BJ (cell line): ENCODE measurements around the gene SGTB. TPM values are rescaled to one million over a fixed set of nuclear protein-coding genes. Genes with fewer than 3 reads are reported as not detected.

ENCODE experiments used
- CTCF ChIA-PET: fragments of 350-600 bp; formaldehyde crosslinking; extraction: SDS; loops from one replicate; lab custom pipeline; 2021; ENCODE audit warnings: antibody characterized with exemption, inconsistent platforms; lab: Yijun Ruan, JAX
- POLR2A ChIA-PET: fragments of 300-600 bp; sonication (Branson Sonifier 250); formaldehyde crosslinking; extraction: SDS; loops from one replicate; lab custom pipeline; 2021; ENCODE audit warnings: antibody characterized with exemption; lab: Charles Lee
- DNase-seq: peaks from one replicate; pipeline ENCODE4 v3.0.0-alpha.2; 2011; ENCODE audit warnings: low read depth
- H3K27me3 ChIP-seq: 2 replicates; pipeline ENCODE4 v1.6.0; 2011; ENCODE audit warnings: low read length; ENCODE audit not compliant: control insufficient read depth, insufficient read depth
- H3K36me3 ChIP-seq: 2 replicates; pipeline ENCODE4 v1.5.1; 2011; ENCODE audit warnings: low read length; ENCODE audit not compliant: control insufficient read depth, insufficient read depth
- H3K4me3 ChIP-seq: 2 replicates; pipeline ENCODE4 v1.5.1; 2011; ENCODE audit warnings: low read depth, mild to moderate bottlenecking, control low read depth, low read length
- CTCF ChIP-seq: IDR thresholded peaks from 2 replicates; pipeline ENCODE4 v1.5.1; 2011; ENCODE audit warnings: low read depth, mild to moderate bottlenecking, control low read depth, inconsistent platforms, low read length, moderate library complexity; ENCODE audit not compliant: insufficient read depth
- polyA plus RNA-seq: library from polyadenylated mRNA; depleted of rRNA; stranded (reverse); fragments of >200 nt; gene quantifications from 2 replicates; pipeline ENCODE4 v1.2.3, GENCODE V29; 2011

The SGTB gene
- polyA plus RNA-seq, 1 experiment, result 6.5 TPM

GRCh38 chr5:65760504-65761275 is 38.8 kb upstream of the SGTB start:
- DNase-seq, result no peak
- H3K27me3 ChIP-seq, result no peaks in the 10 kb centered on the region
- no peaks in the 10 kb centered on the region for H3K36me3 ChIP-seq
- CTCF ChIA-PET, result interaction anchor here (0.6 to 1.6 kb wide), 8 partner anchors 10 to 265 kb away, joined by 3 to 5 read pairs (median 4); no protein-coding TSS in a partner anchor
- POLR2A ChIA-PET, result interaction anchor here (0.6 kb wide), 1 partner anchor 101 kb away, joined by 3 read pairs; no protein-coding TSS in a partner anchor
- H3K4me3 ChIP-seq, result no peak overlapping the region
- TF ChIP-seq CTCF, result peak; percentile 21; the same call in 1 of the 2 replicates

- DNase-seq, result no peak
- CTCF ChIA-PET, result interaction anchor here (1.0 kb wide), 1 partner anchor 9 kb away, joined by 3 read pairs; no protein-coding TSS in a partner anchor
- Histone ChIP-seq H3K4me3 (no peak overlapping the region), H3K27me3 (no peaks in the 10 kb centered on the region), H3K36me3 (no peaks in the 10 kb centered on the region)
- TF ChIP-seq CTCF, result no peak
- POLR2A ChIA-PET, result no interaction called here
These were observed 36.7 kb upstream of the SGTB start for GRCh38 chr5:65758546-65759144.

GRCh38 chr5:65753189-65753588 is 31.3 kb upstream of the SGTB start:
- H3K36me3 ChIP-seq, result no peaks in the 10 kb centered on the region
- TF ChIP-seq CTCF, result no peak
- ChIA-PET CTCF (no interaction called here), POLR2A (interaction anchor here (0.6 kb wide), 1 partner anchor 8 kb away, joined by 4 read pairs; no protein-coding TSS in a partner anchor)
- no peaks in the 10 kb centered on the region for H3K27me3 ChIP-seq
- no peak overlapping the region for H3K4me3 ChIP-seq
- no peak for DNase-seq

GRCh38 chr5:65750938-65751337 is 29.0 kb upstream of the SGTB start:
- ChIA-PET POLR2A (no interaction called here), CTCF (interaction anchor here (1.4 kb wide), 1 partner anchor 9 kb away, joined by 5 read pairs; no protein-coding TSS in a partner anchor)
- no peaks in the 10 kb centered on the region for H3K27me3 ChIP-seq
- TF ChIP-seq CTCF, result no peak
- no peak overlapping the region for H3K4me3 ChIP-seq
- H3K36me3 ChIP-seq, result no peaks in the 10 kb centered on the region
- DNase-seq, result no peak

GRCh38 chr5:65749956-65750355 is 28.0 kb upstream of the SGTB start:
- H3K36me3 ChIP-seq, result no peaks in the 10 kb centered on the region
- POLR2A ChIA-PET, result no interaction called here
- H3K27me3 ChIP-seq, result no peaks in the 10 kb centered on the region
- TF ChIP-seq CTCF, result no peak
- DNase-seq, result no peak
- H3K4me3 ChIP-seq, result no peak overlapping the region
- CTCF ChIA-PET, result interaction anchor here (1.1 to 1.4 kb wide), 2 partner anchors 9 to 10 kb away, joined by 3 to 5 read pairs; no protein-coding TSS in a partner anchor
